ENCODE data around the gene MAD2L1BP.

Gene MAD2L1BP

DNA sequence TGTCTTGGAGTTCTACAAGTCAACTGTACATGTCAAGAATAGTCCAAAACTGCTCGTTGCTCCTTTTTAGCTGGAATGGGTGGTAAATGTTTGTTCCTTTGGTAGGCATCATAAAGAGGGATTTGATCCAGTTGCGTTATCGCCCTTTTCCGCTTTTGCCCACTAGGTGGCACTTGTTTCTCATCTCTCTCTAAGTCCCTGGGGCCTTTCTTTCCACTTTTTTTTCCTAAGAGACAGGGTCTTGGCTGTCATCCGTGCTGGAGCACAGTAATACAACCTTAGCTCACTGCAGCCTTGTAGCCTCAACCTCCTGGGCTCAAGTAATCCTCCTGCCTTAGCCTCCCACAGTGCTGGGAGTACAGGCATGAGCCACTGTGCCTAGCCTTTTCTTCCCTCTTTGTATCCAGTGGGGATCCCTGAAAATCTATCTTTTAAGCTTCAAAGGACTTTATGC, 27.3 kb upstream of the MAD2L1BP start:
- peak; percentile 63 for DNase-seq (ENCODE audit: low spot score)
- in situ Hi-C loops (cut with MboI; ENCODE audit: low sequenced_read_pairs, unreplicated experiment), result no loop called here
- TF ChIP-seq, protein P1, sequence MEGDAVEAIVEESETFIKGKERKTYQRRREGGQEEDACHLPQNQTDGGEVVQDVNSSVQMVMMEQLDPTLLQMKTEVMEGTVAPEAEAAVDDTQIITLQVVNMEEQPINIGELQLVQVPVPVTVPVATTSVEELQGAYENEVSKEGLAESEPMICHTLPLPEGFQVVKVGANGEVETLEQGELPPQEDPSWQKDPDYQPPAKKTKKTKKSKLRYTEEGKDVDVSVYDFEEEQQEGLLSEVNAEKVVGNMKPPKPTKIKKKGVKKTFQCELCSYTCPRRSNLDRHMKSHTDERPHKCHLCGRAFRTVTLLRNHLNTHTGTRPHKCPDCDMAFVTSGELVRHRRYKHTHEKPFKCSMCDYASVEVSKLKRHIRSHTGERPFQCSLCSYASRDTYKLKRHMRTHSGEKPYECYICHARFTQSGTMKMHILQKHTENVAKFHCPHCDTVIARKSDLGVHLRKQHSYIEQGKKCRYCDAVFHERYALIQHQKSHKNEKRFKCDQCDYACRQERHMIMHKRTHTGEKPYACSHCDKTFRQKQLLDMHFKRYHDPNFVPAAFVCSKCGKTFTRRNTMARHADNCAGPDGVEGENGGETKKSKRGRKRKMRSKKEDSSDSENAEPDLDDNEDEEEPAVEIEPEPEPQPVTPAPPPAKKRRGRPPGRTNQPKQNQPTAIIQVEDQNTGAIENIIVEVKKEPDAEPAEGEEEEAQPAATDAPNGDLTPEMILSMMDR (IDR thresholded peaks at IDR 0.05; ENCODE audit: borderline replicate concordance, control extremely low read depth, extremely low read depth, insufficient read depth, missing control alignments), result peak; percentile 70

DNA sequence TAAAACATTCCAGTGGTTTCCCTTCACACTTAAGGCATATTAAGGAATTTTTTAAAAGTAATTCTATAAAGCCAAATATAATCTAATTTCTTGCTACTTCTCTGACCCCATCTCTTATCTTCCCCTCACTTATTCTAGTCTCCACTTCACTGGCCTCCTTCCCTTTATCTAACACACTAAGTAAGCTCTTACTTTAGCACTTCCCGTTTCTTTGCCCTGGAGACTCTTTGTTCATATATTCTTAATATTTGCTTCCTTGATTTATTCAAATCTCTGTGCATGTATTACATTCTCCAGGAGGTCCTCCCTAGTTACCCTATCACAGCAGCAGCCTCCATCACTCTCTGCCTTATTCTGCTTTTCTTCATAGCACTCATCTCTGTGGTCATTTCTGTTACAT, 26.8 kb upstream of the MAD2L1BP start:
- in situ Hi-C loops (cut with MboI; ENCODE audit: low sequenced_read_pairs, unreplicated experiment), result no loop called here
- TF ChIP-seq, protein P1 (IDR thresholded peaks at IDR 0.05; ENCODE audit: borderline replicate concordance, control extremely low read depth, extremely low read depth, insufficient read depth, missing control alignments), result no peak
- no peak for DNase-seq (ENCODE audit: low spot score)

GRCh38 chr6:43609402-43609801, 26.2 kb upstream of the MAD2L1BP start:
- TF ChIP-seq, protein P1 (IDR thresholded peaks at IDR 0.05; ENCODE audit: borderline replicate concordance, control extremely low read depth, extremely low read depth, insufficient read depth, missing control alignments), result no peak
- DNase-seq (ENCODE audit: low spot score), result no peak
- in situ Hi-C loops (cut with MboI; ENCODE audit: low sequenced_read_pairs, unreplicated experiment), result no loop called here

- in situ Hi-C loops (cut with MboI; ENCODE audit: low sequenced_read_pairs, unreplicated experiment), result no loop called here
- TF ChIP-seq, protein P1 (IDR thresholded peaks at IDR 0.05; ENCODE audit: borderline replicate concordance, control extremely low read depth, extremely low read depth, insufficient read depth, missing control alignments), result no peak
These were observed 25.2 kb upstream of the MAD2L1BP start for GRCh38 chr6:43610431-43610830.

GRCh38 chr6:43613721-43614395, 21.8 kb upstream of the MAD2L1BP start:
- TF ChIP-seq, protein P1 (IDR thresholded peaks at IDR 0.05; ENCODE audit: borderline replicate concordance, control extremely low read depth, extremely low read depth, insufficient read depth, missing control alignments), result no peak
- in situ Hi-C loops (cut with MboI; ENCODE audit: low sequenced_read_pairs, unreplicated experiment), result no loop called here
- no peak for DNase-seq (ENCODE audit: low spot score)

More at GRCh38 chr6:43610431-43610830, 25.2 kb upstream of the MAD2L1BP start:
- DNase-seq (ENCODE audit: low spot score), result no peak

GRCh38 chr6:43614396-43614730, 21.3 kb upstream of the MAD2L1BP start:
- TF ChIP-seq, protein P1 (IDR thresholded peaks at IDR 0.05; ENCODE audit: borderline replicate concordance, control extremely low read depth, extremely low read depth, insufficient read depth, missing control alignments), result no peak
- DNase-seq (ENCODE audit: low spot score), result no peak
- in situ Hi-C loops (cut with MboI; ENCODE audit: low sequenced_read_pairs, unreplicated experiment), result no loop called here

Measured in GM13976 (cell line).